Neuronal stem cell (in vitro differentiated cells): Measurements from ENCODE around the gene GADD45A.
"Not testable (repeated sequence)": the region's sequence is repeated elsewhere in the genome, so short reads cannot be mapped to it uniquely, and the experiment has no call there.

Source experiments
- DNase-seq: peaks from one replicate; pipeline ENCODE4 v3.0.0-alpha.2; 2013; ENCODE audit warnings: low spot score
- H2AFZ ChIP-seq: one replicate; pipeline ENCODE4 v1.6.1; 2013; ENCODE audit warnings: mild to moderate bottlenecking, low read length, inconsistent platforms
- H2AK5ac ChIP-seq: 2 replicates; pipeline ENCODE4 v1.6.1; 2013; ENCODE audit warnings: low read depth, mild to moderate bottlenecking, inconsistent platforms, low read length, moderate library complexity, mixed read lengths
- H2BK120ac ChIP-seq: 2 replicates; pipeline ENCODE4 v1.6.1; 2013; ENCODE audit warnings: low read depth, mild to moderate bottlenecking, inconsistent platforms, low read length, moderate library complexity, mixed read lengths
- H2BK12ac ChIP-seq: one replicate; pipeline ENCODE4 v1.6.1; 2013; ENCODE audit warnings: low read length, inconsistent platforms
- H2BK15ac ChIP-seq: 2 replicates; pipeline ENCODE4 v1.6.1; 2013; ENCODE audit warnings: mild to moderate bottlenecking, low read length, inconsistent platforms, mixed read lengths
- H2BK5ac ChIP-seq: one replicate; pipeline ENCODE4 v1.6.1; 2013; ENCODE audit warnings: inconsistent platforms, mild to moderate bottlenecking, low read length, moderate library complexity
- H3K14ac ChIP-seq: one replicate; pipeline ENCODE4 v1.6.1; 2013; ENCODE audit warnings: low read length, inconsistent platforms
- H3K18ac ChIP-seq: 2 replicates; pipeline ENCODE4 v1.6.1; 2013; ENCODE audit warnings: low read length, inconsistent platforms
- H3K23ac ChIP-seq: 2 replicates; pipeline ENCODE4 v1.6.1; 2013; ENCODE audit warnings: low read depth, mild to moderate bottlenecking, mixed read lengths, low read length, inconsistent platforms; ENCODE audit not compliant: poor library complexity
- H3K27ac ChIP-seq: replicated peaks from 3 replicates; pipeline ENCODE4 v1.5.1; 2013; ENCODE audit warnings: low read length, inconsistent platforms
- H3K27me3 ChIP-seq, 3 experiments: 2 replicates each; pipeline ENCODE4 v1.6.1; 2013; ENCODE audit warnings: low read length in 3 of 3, mild to moderate bottlenecking in 2 of 3, inconsistent platforms in 1 of 3, low read depth in 1 of 3, mixed read lengths in 1 of 3, moderate library complexity in 1 of 3; ENCODE audit not compliant: control insufficient read depth in 3 of 3, insufficient read depth in 3 of 3
- H3K36me3 ChIP-seq, 2 donors: replicated peaks in 1 of 2; 2 replicates each; pipeline ENCODE4 v1.6.1; 2013; ENCODE audit warnings: low read length in 2 of 2; ENCODE audit not compliant: control insufficient read depth in 2 of 2, insufficient read depth in 2 of 2
- H3K4ac ChIP-seq: 2 replicates; pipeline ENCODE4 v1.6.1; 2013; ENCODE audit warnings: inconsistent platforms, mild to moderate bottlenecking, low read length, moderate library complexity
- H3K4me1 ChIP-seq, 2 donors: 1 replicate in 1 of 2; 2 replicates in 1 of 2; pipeline ENCODE4 v1.6.1; 2013; ENCODE audit warnings: low read length in 2 of 2, low read depth in 1 of 2; ENCODE audit not compliant: control insufficient read depth in 2 of 2, insufficient read depth in 1 of 2
- H3K4me2 ChIP-seq: one replicate; pipeline ENCODE4 v1.6.1; 2013; ENCODE audit warnings: mild to moderate bottlenecking, low read length, inconsistent platforms; ENCODE audit not compliant: insufficient read depth, poor library complexity, severe bottlenecking
- H3K4me3 ChIP-seq, 2 donors: 2 replicates each; pipeline ENCODE4 v1.5.1; 2013; ENCODE audit warnings: low read length in 2 of 2, mild to moderate bottlenecking in 2 of 2, inconsistent platforms in 1 of 2, moderate library complexity in 1 of 2
- H3K79me1 ChIP-seq: one replicate; pipeline ENCODE4 v1.6.1; 2013; ENCODE audit warnings: low read depth, mild to moderate bottlenecking, inconsistent platforms, low read length, moderate library complexity
- H3K9ac ChIP-seq: one replicate; pipeline ENCODE4 v1.6.1; 2013; ENCODE audit warnings: mild to moderate bottlenecking, low read depth, low read length, inconsistent platforms; ENCODE audit not compliant: poor library complexity
- H3K9me3 ChIP-seq, 2 donors: replicated peaks in 1 of 2; 2 replicates each; pipeline versions ENCODE3 to v1.6.1; 2013; ENCODE audit warnings: low read length in 2 of 2, mild to moderate bottlenecking in 2 of 2, inconsistent platforms in 1 of 2, low read depth in 1 of 2, mixed read lengths in 1 of 2, moderate library complexity in 1 of 2; ENCODE audit not compliant: control insufficient read depth in 2 of 2, insufficient read depth in 1 of 2
- H4K8ac ChIP-seq: one replicate; pipeline ENCODE4 v1.6.1; 2013; ENCODE audit warnings: low read depth, mild to moderate bottlenecking, inconsistent platforms, low read length, moderate library complexity
- H4K91ac ChIP-seq: one replicate; pipeline ENCODE4 v1.6.1; 2013; ENCODE audit warnings: low read length, low read depth, mild to moderate bottlenecking, inconsistent platforms; ENCODE audit not compliant: poor library complexity
- WGBS, 2 donors: extraction: QIAGEN DNeasy Blood & Tissue Kit; methylation state at CpG; one replicate each; pipeline ENCODE4 v1.1.7; 2013; ENCODE audit warnings: missing lambda C conversion rate in 2 of 2, mixed read lengths in 1 of 2; ENCODE audit not compliant: insufficient read length in 2 of 2, insufficient replicate concordance in 1 of 2; ENCODE audit errors: extremely low coverage in 2 of 2; 5-methylcytosine and 5-hydroxymethylcytosine counted together

The GADD45A gene

GRCh38 chr1:67665307-67665706 is 19.7 kb upstream of the GADD45A start:
- H2AK5ac ChIP-seq, H3K9ac ChIP-seq, H4K8ac ChIP-seq: not testable (repeated sequence)

GRCh38 chr1:67666636-67667035 is 18.4 kb upstream of the GADD45A start:
- H3K4me3 ChIP-seq, result no peak overlapping the region
- no peaks in the 10 kb centered on the region for H3K4me1 ChIP-seq
- no peak overlapping the region for H3K23ac ChIP-seq
- WGBS, 2 donors, result no CpG with 5 or more reads among the region's 5 CpGs
- H3K9me3 ChIP-seq, result no peaks in the 10 kb centered on the region
- no peak overlapping the region for H4K8ac ChIP-seq
- no peak overlapping the region for H3K14ac ChIP-seq
- H3K79me1 ChIP-seq, result no peaks in the 10 kb centered on the region
- no peak for DNase-seq
- no peak overlapping the region for H2AK5ac ChIP-seq
- no peak overlapping the region for H2BK12ac ChIP-seq
- H3K36me3 ChIP-seq, result no peaks in the 10 kb centered on the region
- no peak overlapping the region for H4K91ac ChIP-seq
- H3K27ac ChIP-seq, result no peak overlapping the region
- no peaks in the 10 kb centered on the region for H3K27me3 ChIP-seq
- H3K4me2 ChIP-seq, result no peak overlapping the region
- no peak overlapping the region for H3K4ac ChIP-seq
- no peak overlapping the region for H3K18ac ChIP-seq
- no peak overlapping the region for H3K9ac ChIP-seq
- no peak overlapping the region for H2BK15ac ChIP-seq
- no peak overlapping the region for H2BK5ac ChIP-seq
- H2AFZ ChIP-seq, result no peak overlapping the region
- no peak overlapping the region for H2BK120ac ChIP-seq

More at GRCh38 chr1:67665307-67665706, 19.7 kb upstream of the GADD45A start:
- not testable (repeated sequence) for H3K79me1 ChIP-seq, H3K27me3 ChIP-seq, H3K4ac ChIP-seq, DNase-seq, H2BK12ac ChIP-seq, H3K14ac ChIP-seq, H3K9me3 ChIP-seq, H2BK15ac ChIP-seq, H2BK5ac ChIP-seq, H3K27ac ChIP-seq, H3K4me3 ChIP-seq, H3K23ac ChIP-seq, H3K4me1 ChIP-seq, H2AFZ ChIP-seq, H3K36me3 ChIP-seq, H4K91ac ChIP-seq, H3K18ac ChIP-seq, H3K4me2 ChIP-seq, H2BK120ac ChIP-seq

- Histone ChIP-seq H3K4ac (no peak overlapping the region), H4K91ac (no peak overlapping the region), H3K14ac (no peak overlapping the region)
These were observed 16.3 kb upstream of the GADD45A start for GRCh38 chr1:67668660-67669059.

GRCh38 chr1:67672260-67672803 is 12.7 kb upstream of the GADD45A start:
- no peak for DNase-seq
- Histone ChIP-seq H3K27ac (no peak overlapping the region), H2AFZ (no peak overlapping the region), H3K4me2 (no peak overlapping the region), H2BK12ac (no peak overlapping the region), H3K79me1 (no peaks in the 10 kb centered on the region), H3K9ac (no peak overlapping the region), H2BK15ac (no peak overlapping the region), H3K23ac (no peak overlapping the region), H3K36me3 (no peaks in the 10 kb centered on the region), H4K91ac (no peak overlapping the region), H3K18ac (no peak overlapping the region), H3K14ac (no peak overlapping the region), H3K27me3 (no peaks in the 10 kb centered on the region), H3K4me3 (no peak overlapping the region), H2AK5ac (no peak overlapping the region), H3K4ac (no peak overlapping the region), H2BK5ac (no peak overlapping the region), H3K4me1 (peaks cover 2 to 11% of the 10 kb centered on the region in 2 donors), H3K9me3 (no peaks in the 10 kb centered on the region), H4K8ac (no peak overlapping the region), H2BK120ac (no peak overlapping the region)
- no CpG with 5 or more reads among the region's 1 CpG for WGBS, 2 donors

More at GRCh38 chr1:67668660-67669059, 16.3 kb upstream of the GADD45A start:
- H3K4me2 ChIP-seq, result no peak overlapping the region
- no peak overlapping the region for H3K4me3 ChIP-seq
- no peak overlapping the region for H2AK5ac ChIP-seq
- H3K18ac ChIP-seq, result no peak overlapping the region
- WGBS, 2 donors, result no CpG with 5 or more reads among the region's 1 CpG
- no peak overlapping the region for H3K23ac ChIP-seq
- H3K36me3 ChIP-seq, result no peaks in the 10 kb centered on the region
- H2BK15ac ChIP-seq, result no peak overlapping the region
- H3K9me3 ChIP-seq, result no peaks in the 10 kb centered on the region
- H3K27ac ChIP-seq, result no peak overlapping the region
- H2AFZ ChIP-seq, result no peak overlapping the region
- no peak for DNase-seq
- H4K8ac ChIP-seq, result no peak overlapping the region
- no peaks in the 10 kb centered on the region for H3K27me3 ChIP-seq
- no peak overlapping the region for H2BK12ac ChIP-seq
- H3K9ac ChIP-seq, result no peak overlapping the region
- H3K4me1 ChIP-seq, result no peaks in the 10 kb centered on the region
- H2BK120ac ChIP-seq, result no peak overlapping the region
- no peak overlapping the region for H2BK5ac ChIP-seq
- H3K79me1 ChIP-seq, result no peaks in the 10 kb centered on the region
